ENCODE data around the gene EPHB1. TPM values are rescaled to one million over a fixed set of nuclear protein-coding genes. Genes with fewer than 3 reads are reported as not detected.

Gene EPHB1
- total and polyA plus RNA-seq, 2 of the 13 experiments (the other 11 are each of a cell fraction or from before 2014, with no cell fraction given): 0.07 to 0.21 TPM

GRCh38 chr3:134992180-134992579, 197.1 kb downstream of the EPHB1 start:
- H3K9me3 ChIP-seq (ENCODE audit: low read length): no peaks in the 10 kb centered on the region
- H3K27me3 ChIP-seq (ENCODE audit: control insufficient read depth in 1 of 2, insufficient read depth in 2 of 2, low read length in 2 of 2): no peaks in the 10 kb centered on the region; a peak in 3 of 5 replicates
- FAIRE-seq (no peak), ATAC-seq (no peak), DNase-seq (ENCODE audit: low spot score) (no peak)
- no peak overlapping the region for H3K27ac ChIP-seq (ENCODE audit: extremely low read length, insufficient read depth, low read length)
- ChIA-PET POLR2A (no interaction called here), CTCF (ENCODE audit: low intra/inter-chr PET ratio, low total read pairs) (no interaction called here)
- WGBS (ENCODE audit: low lambda C conversion rate): 54% methylated on average over 5 of the region's 7 CpGs
- TF ChIP-seq PRDM4 (CRISPR knock-in tag; IDR thresholded peaks at IDR 0.05; ENCODE audit: borderline replicate concordance): no peak
- no peak for TF ChIP-seq DPF2 (CRISPR knock-in tag; IDR thresholded peaks at IDR 0.05; ENCODE audit: borderline replicate concordance, low read depth)
- TF ChIP-seq KDM1A (CRISPR knock-in tag; IDR thresholded peaks at IDR 0.05): no peak
- no peak for TF ChIP-seq ZNF850 (CRISPR knock-in tag; conservative IDR thresholded peaks at IDR 0.05)
- TF ChIP-seq WIZ (CRISPR knock-in tag; IDR thresholded peaks at IDR 0.05): no peak
- TF ChIP-seq ZFP36 (IDR thresholded peaks at IDR 0.05; ENCODE audit: borderline replicate concordance, low read depth, low read length, partially characterized antibody): no peak
- TF ChIP-seq ZBTB40 (IDR thresholded peaks at IDR 0.05): no peak
- TF ChIP-seq ZBTB40 (CRISPR knock-in tag; IDR thresholded peaks at IDR 0.05): no peak
- H3K4me3 ChIP-seq (replicated peaks in 1 of 3; ENCODE audit: insufficient read depth in 1 of 3, low read depth in 2 of 3, low read length in 3 of 3): no peak overlapping the region
- no peak overlapping the region for H2AFZ ChIP-seq (ENCODE audit: low read length)
- H3K9ac ChIP-seq (ENCODE audit: insufficient read depth, low read depth, low read length): no peak overlapping the region
- no peaks in the 10 kb centered on the region for H4K20me1 ChIP-seq (ENCODE audit: insufficient read depth, low read length)
- no peaks in the 10 kb centered on the region for H3K4me1 ChIP-seq (ENCODE audit: insufficient read depth, low read length)
- no peak overlapping the region for H3K4me2 ChIP-seq (ENCODE audit: low read depth, low read length)
- in situ Hi-C loops (cut with HindIII; ENCODE audit: extremely low pct_ligation_motif_present, low pct_unique_long_range_greater_than_20kb) (no loop called here), intact Hi-C loops (cut with micrococcal nuclease; ENCODE audit: unreplicated experiment) (no loop called here)
- no peaks in the 10 kb centered on the region for H3K36me3 ChIP-seq (replicated peaks in 1 of 2; ENCODE audit: control insufficient read depth in 1 of 2, insufficient read depth in 2 of 2, low read length in 2 of 2)
- H3K79me2 ChIP-seq (ENCODE audit: insufficient read depth, low read length): no peaks in the 10 kb centered on the region
- no TSS peak for BruUV-seq (replicated peaks)
